PFSK-1 (cell line): ENCODE measurements around the gene PNMA8C. TPM values are rescaled to one million over a fixed set of nuclear protein-coding genes. Genes with fewer than 3 reads are reported as not detected.

Experiments used
- FOXP2 ChIP-seq: optimal IDR thresholded peaks from 2 replicates; pipeline ENCODE3; 2011; ENCODE audit warnings: borderline replicate concordance, control low read depth, inconsistent platforms; ENCODE audit not compliant: insufficient read depth; ENCODE audit errors: extremely low read length, extremely low read depth
- POLR2AphosphoS5 ChIP-seq: IDR thresholded peaks from 2 replicates; pipeline ENCODE4 v1.6.1; 2012; ENCODE audit warnings: low read depth, mild to moderate bottlenecking, control low read depth, low read length, moderate library complexity
- SIN3A ChIP-seq: IDR thresholded peaks from 2 replicates; pipeline ENCODE4 v1.6.1; 2012; ENCODE audit warnings: mild to moderate bottlenecking, low read length, moderate library complexity, borderline replicate concordance; ENCODE audit not compliant: insufficient read depth
- TAF1 ChIP-seq: IDR thresholded peaks from 2 replicates; pipeline ENCODE4 v1.6.1; 2012; ENCODE audit warnings: low read length, control low read depth, borderline replicate concordance; ENCODE audit not compliant: insufficient read depth
- polyA plus RNA-seq: library from polyadenylated mRNA; unstranded; fragments of >200 nt; gene quantifications from one replicate; pipeline ENCODE4 v1.2.1, GENCODE V29; 2012; ENCODE audit warnings: low read depth, missing spikeins; ENCODE audit not compliant: insufficient read length
- TF ChIP-seq, protein P1 (sequence below), 2 experiments: IDR thresholded peaks; 2 replicates each; pipeline versions ENCODE4 v1.6.1 to v1.8.0; 2011 to 2012; ENCODE audit warnings: low read depth in 2 of 2, low read length in 2 of 2, control low read depth in 1 of 2, inconsistent platforms in 1 of 2, mild to moderate bottlenecking in 1 of 2, moderate library complexity in 1 of 2; ENCODE audit not compliant: insufficient read depth in 1 of 2

Gene PNMA8C
- polyA plus RNA-seq = 0.09 TPM

GRCh38 chr19:46428239-46429135 lies at the start of gene PNMA8C:
TSS of gene PNMA8C (minus strand) at chr19:46428936. CDS start at chr19:46428359, 577 bp downstream.
- no peak for TF ChIP-seq SIN3A
- TF ChIP-seq, protein P1, sequence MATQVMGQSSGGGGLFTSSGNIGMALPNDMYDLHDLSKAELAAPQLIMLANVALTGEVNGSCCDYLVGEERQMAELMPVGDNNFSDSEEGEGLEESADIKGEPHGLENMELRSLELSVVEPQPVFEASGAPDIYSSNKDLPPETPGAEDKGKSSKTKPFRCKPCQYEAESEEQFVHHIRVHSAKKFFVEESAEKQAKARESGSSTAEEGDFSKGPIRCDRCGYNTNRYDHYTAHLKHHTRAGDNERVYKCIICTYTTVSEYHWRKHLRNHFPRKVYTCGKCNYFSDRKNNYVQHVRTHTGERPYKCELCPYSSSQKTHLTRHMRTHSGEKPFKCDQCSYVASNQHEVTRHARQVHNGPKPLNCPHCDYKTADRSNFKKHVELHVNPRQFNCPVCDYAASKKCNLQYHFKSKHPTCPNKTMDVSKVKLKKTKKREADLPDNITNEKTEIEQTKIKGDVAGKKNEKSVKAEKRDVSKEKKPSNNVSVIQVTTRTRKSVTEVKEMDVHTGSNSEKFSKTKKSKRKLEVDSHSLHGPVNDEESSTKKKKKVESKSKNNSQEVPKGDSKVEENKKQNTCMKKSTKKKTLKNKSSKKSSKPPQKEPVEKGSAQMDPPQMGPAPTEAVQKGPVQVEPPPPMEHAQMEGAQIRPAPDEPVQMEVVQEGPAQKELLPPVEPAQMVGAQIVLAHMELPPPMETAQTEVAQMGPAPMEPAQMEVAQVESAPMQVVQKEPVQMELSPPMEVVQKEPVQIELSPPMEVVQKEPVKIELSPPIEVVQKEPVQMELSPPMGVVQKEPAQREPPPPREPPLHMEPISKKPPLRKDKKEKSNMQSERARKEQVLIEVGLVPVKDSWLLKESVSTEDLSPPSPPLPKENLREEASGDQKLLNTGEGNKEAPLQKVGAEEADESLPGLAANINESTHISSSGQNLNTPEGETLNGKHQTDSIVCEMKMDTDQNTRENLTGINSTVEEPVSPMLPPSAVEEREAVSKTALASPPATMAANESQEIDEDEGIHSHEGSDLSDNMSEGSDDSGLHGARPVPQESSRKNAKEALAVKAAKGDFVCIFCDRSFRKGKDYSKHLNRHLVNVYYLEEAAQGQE (IDR thresholded peaks at IDR 0.05; ENCODE audit: insufficient read depth in 1 of 2, low read depth in 2 of 2, low read length in 2 of 2) = no peak
- peak; percentile 75 for TF ChIP-seq FOXP2

DNA sequence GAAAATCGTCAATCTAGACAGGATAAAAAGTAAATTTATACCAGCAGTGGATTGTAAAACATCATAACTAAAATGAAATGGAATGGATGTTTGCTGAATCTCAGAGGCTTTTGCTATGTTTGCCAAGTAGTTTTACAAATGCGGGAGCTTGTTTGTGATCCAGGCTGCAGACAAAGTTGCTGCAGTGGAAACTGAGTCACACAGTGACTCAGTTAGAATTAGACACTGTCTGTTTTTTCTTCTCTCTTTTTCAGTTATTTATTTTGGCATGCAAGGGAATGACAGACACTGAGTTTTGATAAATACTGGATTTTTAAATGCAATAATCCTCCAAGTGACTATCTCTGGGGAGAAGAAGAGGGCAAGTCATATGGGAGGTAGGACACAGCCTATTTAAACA lies 47.2 kb upstream of the PNMA8C start:
- TF ChIP-seq FOXP2 (no peak), TAF1 (no peak), SIN3A (no peak), POLR2AphosphoS5 (no peak)
- TF ChIP-seq, protein P1 (IDR thresholded peaks at IDR 0.05; ENCODE audit: insufficient read depth in 1 of 2, low read depth in 2 of 2, low read length in 2 of 2) = no peak

DNA sequence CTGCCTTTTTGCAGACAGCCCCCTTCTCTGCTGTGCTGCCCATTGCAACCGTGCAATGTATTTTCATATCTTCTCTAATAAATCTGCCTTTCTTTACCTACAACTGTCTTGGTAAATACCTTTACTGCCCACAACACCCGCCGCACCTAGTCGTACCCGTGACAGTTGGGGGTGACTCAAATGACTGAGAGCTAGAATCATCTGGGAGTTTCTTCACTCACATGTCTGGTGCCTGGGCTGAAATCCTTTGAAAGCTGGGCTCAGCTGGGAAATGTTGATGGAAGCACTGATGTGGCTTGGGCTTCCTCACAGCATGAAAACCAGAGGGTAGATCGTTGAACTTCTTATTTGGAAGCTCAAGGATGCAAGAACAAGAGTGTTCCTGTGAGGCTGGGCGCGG lies 45.5 kb upstream of the PNMA8C start:
- TF ChIP-seq POLR2AphosphoS5 = no peak
- TF ChIP-seq, protein P1 (IDR thresholded peaks at IDR 0.05; ENCODE audit: insufficient read depth in 1 of 2, low read depth in 2 of 2, low read length in 2 of 2) = no peak
- no peak for TF ChIP-seq TAF1
- no peak for TF ChIP-seq SIN3A
- no peak for TF ChIP-seq FOXP2

GRCh38 chr19:46472592-46472991 lies 43.9 kb upstream of the PNMA8C start:
- no peak for TF ChIP-seq SIN3A
- TF ChIP-seq FOXP2 = no peak
- no peak for TF ChIP-seq TAF1
- no peak for TF ChIP-seq POLR2AphosphoS5
- TF ChIP-seq, protein P1 (IDR thresholded peaks at IDR 0.05; ENCODE audit: insufficient read depth in 1 of 2, low read depth in 2 of 2, low read length in 2 of 2) = no peak
